ENCODE results near the gene CDH3. TPM values are rescaled to one million over a fixed set of nuclear protein-coding genes. Genes with fewer than 3 reads are reported as not detected.

The CDH3 gene
- total and polyA plus RNA-seq, 8 donors, result 0.30 to 5.2 (median 1.2) TPM

GRCh38 chr16:68740628-68741346 lies 95.7 kb downstream of the CDH3 start:
- no peak for FAIRE-seq
- TF ChIP-seq, protein P1, sequence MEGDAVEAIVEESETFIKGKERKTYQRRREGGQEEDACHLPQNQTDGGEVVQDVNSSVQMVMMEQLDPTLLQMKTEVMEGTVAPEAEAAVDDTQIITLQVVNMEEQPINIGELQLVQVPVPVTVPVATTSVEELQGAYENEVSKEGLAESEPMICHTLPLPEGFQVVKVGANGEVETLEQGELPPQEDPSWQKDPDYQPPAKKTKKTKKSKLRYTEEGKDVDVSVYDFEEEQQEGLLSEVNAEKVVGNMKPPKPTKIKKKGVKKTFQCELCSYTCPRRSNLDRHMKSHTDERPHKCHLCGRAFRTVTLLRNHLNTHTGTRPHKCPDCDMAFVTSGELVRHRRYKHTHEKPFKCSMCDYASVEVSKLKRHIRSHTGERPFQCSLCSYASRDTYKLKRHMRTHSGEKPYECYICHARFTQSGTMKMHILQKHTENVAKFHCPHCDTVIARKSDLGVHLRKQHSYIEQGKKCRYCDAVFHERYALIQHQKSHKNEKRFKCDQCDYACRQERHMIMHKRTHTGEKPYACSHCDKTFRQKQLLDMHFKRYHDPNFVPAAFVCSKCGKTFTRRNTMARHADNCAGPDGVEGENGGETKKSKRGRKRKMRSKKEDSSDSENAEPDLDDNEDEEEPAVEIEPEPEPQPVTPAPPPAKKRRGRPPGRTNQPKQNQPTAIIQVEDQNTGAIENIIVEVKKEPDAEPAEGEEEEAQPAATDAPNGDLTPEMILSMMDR (IDR thresholded peaks at IDR 0.05), result no peak

GRCh38 chr16:68743664-68744063 lies 98.6 kb downstream of the CDH3 start:
- TF ChIP-seq, protein P1 (IDR thresholded peaks at IDR 0.05), result no peak
- ATAC-seq (no peak), FAIRE-seq (no peak), DNase-seq (no peak)
- Histone ChIP-seq H3K27ac (peak overlapping the region; percentile 64 to 95 (median 92)), H3K27me3 (no peaks in the 10 kb centered on the region), H3K9me3 (no peaks in the 10 kb centered on the region), H3K36me3 (no peaks in the 10 kb centered on the region), H3K4me3 (peak overlapping the region in 2 of 4 donors; percentile 4 to 17), H3K4me1 (peaks cover 77 to 85% (median 79%) of the 10 kb centered on the region in 3 donors)
- intact Hi-C loops (cut with DNase I), result loop anchor here in 2 of 3 donors (5.0 kb wide), 2 partner anchors 44 to 49 kb away; no protein-coding TSS in a partner anchor
- WGBS, 2 donors, result 54 to 63% methylated on average over 4 of the region's 4 CpGs

More at GRCh38 chr16:68740628-68741346, 95.7 kb downstream of the CDH3 start:
- H3K36me3 ChIP-seq, result no peaks in the 10 kb centered on the region
- intact Hi-C loops (cut with DNase I), result loop anchor here in 2 of 3 donors (5.0 kb wide), 2 partner anchors 47 to 52 kb away; no protein-coding TSS in a partner anchor
- ATAC-seq (no peak), DNase-seq (no peak)
- H3K27ac ChIP-seq, result peak overlapping the region; percentile 61 to 95 (median 92)
- peak overlapping the region in 2 of 4 donors; percentile 2 to 73 for H3K4me3 ChIP-seq
- no peaks in the 10 kb centered on the region for H3K9me3 ChIP-seq
- 34 to 43% methylated on average over 9 of the region's 9 CpGs for WGBS, 2 donors
- no peaks in the 10 kb centered on the region for H3K27me3 ChIP-seq
- peaks cover 51 to 58% (median 57%) of the 10 kb centered on the region in 3 donors for H3K4me1 ChIP-seq

DNA sequence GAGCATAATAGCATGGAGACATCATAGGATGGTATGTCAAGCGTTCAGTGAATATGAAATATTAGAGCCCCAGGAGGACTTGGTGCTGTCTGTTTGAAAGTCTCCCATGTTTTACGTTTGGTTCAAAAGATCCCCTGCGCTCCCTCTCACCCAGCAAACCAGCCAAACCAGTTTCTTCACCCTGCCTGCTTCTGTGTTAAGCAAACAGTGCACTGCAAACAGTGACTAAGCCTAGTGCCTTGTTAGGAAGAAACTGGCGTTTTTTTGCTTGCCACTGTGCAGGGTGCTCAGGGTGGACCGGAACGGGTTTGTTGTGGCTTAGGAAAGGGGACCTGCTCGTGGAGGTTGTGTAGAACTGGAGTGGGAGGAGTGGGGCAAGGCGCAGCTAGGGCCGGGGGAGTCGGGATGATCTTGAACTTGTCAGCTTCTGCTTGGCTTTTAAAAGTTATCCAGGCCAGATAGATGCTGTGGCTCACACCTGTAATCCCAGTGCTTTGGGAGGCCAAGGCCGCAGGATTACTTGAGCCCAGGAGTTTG lies 99.7 kb downstream of the CDH3 start:
- H3K9me3 ChIP-seq, result no peaks in the 10 kb centered on the region
- H3K27ac ChIP-seq, result peak overlapping the region; percentile 64 to 95 (median 92)
- intact Hi-C loops (cut with DNase I), result loop anchor here in 2 of 3 donors (5.0 kb wide), 2 partner anchors 42 to 47 kb away; no protein-coding TSS in a partner anchor
- 10 to 11% methylated on average over 11 of the region's 11 CpGs for WGBS, 2 donors
- no peaks in the 10 kb centered on the region for H3K36me3 ChIP-seq
- ATAC-seq (peak; percentile 73 to 90 (median 84)), DNase-seq (peak; percentile 63 to 94 (median 84)), FAIRE-seq (no peak)
- H3K4me3 ChIP-seq, result peak overlapping the region in 2 of 4 donors; percentile 4 to 17
- TF ChIP-seq, protein P1 (IDR thresholded peaks at IDR 0.05), result no peak
- H3K4me1 ChIP-seq, result peaks cover 75 to 81% (median 79%) of the 10 kb centered on the region in 3 donors
- H3K27me3 ChIP-seq, result no peaks in the 10 kb centered on the region

- TF ChIP-seq, protein P1 (IDR thresholded peaks at IDR 0.05), result no peak
- no peak for ATAC-seq
- no peaks in the 10 kb centered on the region for H3K27me3 ChIP-seq
- H3K9me3 ChIP-seq, result no peaks in the 10 kb centered on the region
- FAIRE-seq, result no peak
- no peak overlapping the region for H3K4me3 ChIP-seq
- no peak for DNase-seq
- peak overlapping the region in 1 of 4 donors; percentile 95 for H3K27ac ChIP-seq
- H3K36me3 ChIP-seq, result no peaks in the 10 kb centered on the region
- intact Hi-C loops (cut with DNase I), result no loop called here
- peaks cover 58 to 62% (median 61%) of the 10 kb centered on the region in 3 donors for H3K4me1 ChIP-seq
Observed at GRCh38 chr16:68746951-68747350, 101.8 kb downstream of the CDH3 start.
